ENCODE results near the gene GUCD1. TPM values are rescaled to one million over a fixed set of nuclear protein-coding genes. Genes with fewer than 3 reads are reported as not detected.
A peak's percentile ranks its signal among the peaks of the same experiment; 100 is the strongest.

Gene GUCD1
- total RNA-seq, 4 donors from 2014 or later = 215 to 315 (median 238) TPM

DNA sequence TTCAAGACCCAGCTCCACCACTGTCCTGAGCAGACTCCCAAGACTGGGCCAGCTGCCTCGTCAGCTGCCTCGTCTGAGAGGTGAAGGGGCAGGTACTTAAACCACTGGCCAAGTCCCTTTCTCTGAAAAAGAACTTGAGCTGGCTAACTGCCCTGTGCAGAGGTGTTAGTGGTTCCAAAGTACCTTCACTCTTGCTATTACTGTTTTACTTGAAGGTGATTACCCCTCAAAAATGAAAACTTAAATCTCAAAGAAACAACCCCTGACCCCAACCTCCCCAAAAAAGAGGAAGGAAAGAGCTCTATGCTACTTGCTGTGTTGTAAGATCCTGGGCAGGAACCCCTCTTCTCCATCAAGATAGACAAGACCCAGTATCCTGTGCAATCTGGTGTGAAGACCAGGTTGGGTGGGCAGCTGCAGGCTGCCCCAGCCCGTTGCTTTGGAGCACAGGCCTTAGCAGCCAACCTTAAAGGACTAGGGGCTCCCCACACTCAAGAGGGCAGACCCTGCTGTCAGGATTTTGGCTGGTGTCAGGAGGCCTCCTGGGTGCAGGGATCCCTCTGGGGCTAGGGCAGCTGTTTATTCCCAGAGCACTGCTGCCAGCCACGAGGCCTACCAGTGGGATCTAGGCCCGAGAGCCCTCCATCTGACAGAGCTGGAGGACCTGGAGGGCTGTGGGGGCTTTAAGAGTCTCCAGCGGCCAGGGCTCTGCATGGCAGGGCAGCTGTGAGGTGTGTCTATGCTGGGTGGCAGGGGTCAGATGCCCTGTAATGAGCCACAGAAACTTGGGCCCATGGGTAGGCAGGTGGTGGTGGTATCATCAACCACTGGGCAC lies 13.0 kb downstream of the GUCD1 start:
- no peaks in the 10 kb centered on the region for H3K9me3 ChIP-seq
- no peak overlapping the region for H3K4me3 ChIP-seq
- H3K4me1 ChIP-seq = peaks cover 52 to 66% of the 10 kb centered on the region in 2 donors
- ATAC-seq (no peak), DNase-seq (no peak)
- H3K36me3 ChIP-seq = peaks cover 0 to 44% of the 10 kb centered on the region in 2 donors
- H3K27me3 ChIP-seq = no peaks in the 10 kb centered on the region
- H3K27ac ChIP-seq = peak overlapping the region; percentile 86 to 90 (median 89)
- no peak for TF ChIP-seq POLR2A (IDR thresholded peaks at IDR 0.05)
- TF ChIP-seq CTCF (IDR thresholded peaks at IDR 0.05 in 4 of 5, conservative IDR thresholded peaks at IDR 0.05 in 1 of 5) = no peak
- intact Hi-C loops (cut with DNase I; ENCODE audit: low total_unique reads) (loop anchor here (2.0 kb wide), 1 partner anchor 23 kb away; no protein-coding TSS in a partner anchor), in situ Hi-C loops (cut with MboI; ENCODE audit: low sequenced_read_pairs in 4 of 4) (no loop called here)

DNA sequence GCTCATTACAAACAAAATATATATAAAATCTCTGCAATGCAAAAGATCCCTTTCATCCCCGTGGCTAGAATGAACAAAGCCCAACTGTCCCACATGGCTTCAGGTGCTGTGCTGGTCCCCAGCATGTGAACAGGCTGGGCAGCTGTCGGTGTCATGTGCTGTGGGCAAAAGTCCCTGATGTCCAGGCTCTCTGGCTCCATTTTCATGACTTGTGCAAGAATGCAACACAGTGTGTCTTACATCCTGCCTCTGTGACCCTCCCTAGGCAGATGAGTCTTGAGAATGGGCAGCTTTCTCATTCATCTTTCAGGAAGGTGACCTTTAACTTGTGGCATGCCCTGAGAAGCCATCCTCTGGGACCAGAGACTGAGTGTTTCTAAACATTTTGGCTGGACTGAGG lies 14.5 kb downstream of the GUCD1 start:
- peak; percentile 93 to 95 for ATAC-seq
- intact Hi-C loops (cut with DNase I; ENCODE audit: low total_unique reads) (loop anchor here (2.0 kb wide), 1 partner anchor 24 kb away; no protein-coding TSS in a partner anchor), in situ Hi-C loops (cut with MboI; ENCODE audit: low sequenced_read_pairs in 4 of 4) (no loop called here)
- Histone ChIP-seq H3K4me3 (no peak overlapping the region), H3K4me1 (peaks cover 50 to 69% of the 10 kb centered on the region in 2 donors), H3K36me3 (peaks cover 0 to 35% of the 10 kb centered on the region in 2 donors), H3K9me3 (no peaks in the 10 kb centered on the region), H3K27ac (peak overlapping the region; percentile 86 to 90 (median 89)), H3K27me3 (no peaks in the 10 kb centered on the region)
- peak; percentile 82 to 90 for DNase-seq
- no peak for TF ChIP-seq POLR2A (IDR thresholded peaks at IDR 0.05)
- TF ChIP-seq CTCF (IDR thresholded peaks at IDR 0.05 in 4 of 5, conservative IDR thresholded peaks at IDR 0.05 in 1 of 5) = peak in 1 of 5 experiments; percentile 18

DNA sequence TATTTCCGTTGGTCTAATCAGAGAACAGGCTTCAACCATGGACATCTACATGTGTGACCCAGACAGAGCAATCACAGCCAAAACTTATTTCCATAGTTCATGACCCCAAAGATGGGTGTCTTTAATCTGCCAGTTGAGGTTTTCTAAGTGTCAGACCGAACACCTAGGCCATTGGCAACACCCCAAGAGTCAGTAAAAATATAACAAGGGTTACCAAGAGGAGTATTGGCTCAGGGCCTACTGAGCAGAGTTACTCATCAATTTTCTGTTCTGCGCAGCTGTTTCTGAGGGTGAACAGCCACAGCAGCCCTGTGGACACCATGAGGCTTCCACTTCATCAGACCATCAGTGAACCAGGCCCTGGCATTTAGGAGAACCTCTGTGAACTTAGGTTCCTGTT lies 18.8 kb downstream of the GUCD1 start:
- H3K27me3 ChIP-seq = no peaks in the 10 kb centered on the region
- H3K36me3 ChIP-seq = peaks cover 0 to 8% of the 10 kb centered on the region in 2 donors
- ATAC-seq = no peak
- no peaks in the 10 kb centered on the region for H3K9me3 ChIP-seq
- TF ChIP-seq CTCF (IDR thresholded peaks at IDR 0.05 in 4 of 5, conservative IDR thresholded peaks at IDR 0.05 in 1 of 5) (no peak), POLR2A (IDR thresholded peaks at IDR 0.05) (no peak)
- peaks cover 12 to 26% of the 10 kb centered on the region in 2 donors for H3K4me1 ChIP-seq
- in situ Hi-C loops (cut with MboI; ENCODE audit: low sequenced_read_pairs in 4 of 4) (no loop called here), intact Hi-C loops (cut with DNase I; ENCODE audit: low total_unique reads) (no loop called here)
- H3K27ac ChIP-seq = no peak overlapping the region
- no peak for DNase-seq
- H3K4me3 ChIP-seq = no peak overlapping the region

GRCh38 chr22:24535348-24535747 lies 19.6 kb downstream of the GUCD1 start:
- no peak for ATAC-seq
- H3K9me3 ChIP-seq = no peaks in the 10 kb centered on the region

More at GRCh38 chr22:24535348-24535747, 19.6 kb downstream of the GUCD1 start:
- Histone ChIP-seq H3K27me3 (no peaks in the 10 kb centered on the region), H3K4me3 (no peak overlapping the region), H3K4me1 (peaks cover 7 to 19% of the 10 kb centered on the region in 2 donors), H3K36me3 (peaks cover 0 to 5% of the 10 kb centered on the region in 2 donors), H3K27ac (no peak overlapping the region)
- DNase-seq = no peak
- in situ Hi-C loops (cut with MboI; ENCODE audit: low sequenced_read_pairs in 4 of 4) (no loop called here), intact Hi-C loops (cut with DNase I; ENCODE audit: low total_unique reads) (no loop called here)
- TF ChIP-seq CTCF (IDR thresholded peaks at IDR 0.05 in 4 of 5, conservative IDR thresholded peaks at IDR 0.05 in 1 of 5) (no peak), POLR2A (IDR thresholded peaks at IDR 0.05) (no peak)
